HepG2 (cell line): ENCODE data around the gene C1orf116. TPM values are rescaled to one million over a fixed set of nuclear protein-coding genes. Genes with fewer than 3 reads are reported as not detected.
A peak's percentile ranks its signal among the peaks of the same experiment; 100 is the strongest.

Experiments
- BHLHE40 ChIP-seq: IDR thresholded peaks from 2 replicates; pipeline ENCODE4 v1.6.1; 2011; ENCODE audit warnings: low read length, improper control_type of control experiment
- CBX1 ChIP-seq: IDR thresholded peaks from one replicate; pipeline ENCODE4 v1.6.1; 2016; ENCODE audit warnings: antibody characterized with exemption, low read depth
- CEBPG ChIP-seq: IDR thresholded peaks from 2 replicates; pipeline ENCODE4 v1.6.1; 2016
- HINFP ChIP-seq: sonication (generic); formaldehyde crosslinking; IDR thresholded peaks from 2 replicates; pipeline ENCODE4 v1.4.0; 2020; ENCODE audit warnings: low read depth, mild to moderate bottlenecking, missing genetic modification reagents
- HMGA1 ChIP-seq: sonication (generic); formaldehyde crosslinking; conservative IDR thresholded peaks from 2 replicates; pipeline ENCODE4 v1.4.0; 2020; ENCODE audit warnings: missing genetic modification reagents
- IRF2 ChIP-seq: IDR thresholded peaks from 2 replicates; pipeline ENCODE4 v1.6.1; 2018; ENCODE audit warnings: missing genetic modification reagents, missing compliant biosample characterization
- NCOA2 ChIP-seq: sonication (generic); formaldehyde crosslinking; IDR thresholded peaks from 2 replicates; pipeline ENCODE4 v1.8.0; 2022; ENCODE audit warnings: inconsistent platforms
- NCOR1 ChIP-seq: fragments of 200-600 bp; sonication (generic); IDR thresholded peaks from 2 replicates; pipeline ENCODE4 v1.7.0; 2017; ENCODE audit warnings: antibody characterized with exemption, low read length, borderline replicate concordance
- NRL ChIP-seq: sonication (generic); formaldehyde crosslinking; IDR thresholded peaks from 2 replicates; pipeline ENCODE4 v1.5.0; 2020; ENCODE audit warnings: missing genetic modification reagents, mild to moderate bottlenecking, moderate library complexity, borderline replicate concordance
- PRDM15 ChIP-seq: sonication (generic); formaldehyde crosslinking; IDR thresholded peaks from 2 replicates; pipeline ENCODE4 v1.4.0; 2020; ENCODE audit warnings: missing genetic modification reagents
- RAD51 ChIP-seq: fragments of 450-650 bp; IDR thresholded peaks from 2 replicates; pipeline ENCODE4 v1.6.1; 2016; ENCODE audit warnings: borderline replicate concordance
- REL ChIP-seq: sonication (generic); formaldehyde crosslinking; conservative IDR thresholded peaks from 2 replicates; pipeline ENCODE4 v1.8.0; 2022; ENCODE audit warnings: mild to moderate bottlenecking, missing genetic modification reagents, moderate library complexity
- SIX1 ChIP-seq: sonication (generic); formaldehyde crosslinking; IDR thresholded peaks from 2 replicates; pipeline ENCODE4 v1.4.0; 2020; ENCODE audit warnings: missing genetic modification reagents, borderline replicate concordance
- SMYD3 ChIP-seq: sonication (generic); formaldehyde crosslinking; IDR thresholded peaks from 2 replicates; pipeline ENCODE4 v1.8.1; 2023; ENCODE audit warnings: mild to moderate bottlenecking, missing genetic modification reagents
- TBX3 ChIP-seq: fragments of 450-650 bp; IDR thresholded peaks from 2 replicates; pipeline ENCODE4 v1.6.1; 2017; ENCODE audit warnings: antibody characterized with exemption, mild to moderate bottlenecking, inconsistent platforms, borderline replicate concordance
- THAP8 ChIP-seq: sonication (generic); formaldehyde crosslinking; IDR thresholded peaks from 2 replicates; pipeline ENCODE4 v1.5.1; 2020; ENCODE audit warnings: missing genetic modification reagents, mild to moderate bottlenecking, borderline replicate concordance
- ZBTB14 ChIP-seq: sonication (generic); formaldehyde crosslinking; IDR thresholded peaks from 2 replicates; pipeline ENCODE4 v1.4.0; 2020; ENCODE audit warnings: missing genetic modification reagents
- ZEB1 ChIP-seq: IDR thresholded peaks from 2 replicates; pipeline ENCODE4 v1.6.1; 2012; ENCODE audit warnings: mild to moderate bottlenecking, low read depth, inconsistent platforms; ENCODE audit not compliant: insufficient replicate concordance
- ZNF264 ChIP-seq: sonication (generic); formaldehyde crosslinking; IDR thresholded peaks from 2 replicates; pipeline ENCODE4 v1.4.0; 2020; ENCODE audit warnings: missing genetic modification reagents
- ZNF33A ChIP-seq: sonication (generic); formaldehyde crosslinking; IDR thresholded peaks from 2 replicates; pipeline ENCODE4 v1.5.1; 2020; ENCODE audit warnings: missing genetic modification reagents, mild to moderate bottlenecking, moderate library complexity, borderline replicate concordance
- ZNF557 ChIP-seq: sonication (generic); formaldehyde crosslinking; IDR thresholded peaks from 2 replicates; pipeline ENCODE4 v1.4.0; 2020; ENCODE audit warnings: missing genetic modification reagents
- ZNF619 ChIP-seq: sonication (generic); formaldehyde crosslinking; IDR thresholded peaks from 2 replicates; pipeline ENCODE4 v1.4.0; 2020; ENCODE audit warnings: mild to moderate bottlenecking, missing genetic modification reagents
- ZNF629 ChIP-seq: sonication (generic); formaldehyde crosslinking; conservative IDR thresholded peaks from 2 replicates; pipeline ENCODE4 v1.5.0; 2020; ENCODE audit warnings: missing genetic modification reagents
- polyA plus RNA-seq, 8 experiments: library from polyadenylated mRNA; depleted of rRNA in 3 of 8; stranded (reverse) in 7 of 8; unstranded in 1 of 8; fragments of >200 nt; fragmentation: Illumina TruSeq in 4 of 8; extraction: Trizol in 4 of 8; gene quantifications; 2 replicates each; pipeline versions ENCODE4 v1.2.1 to v1.2.3, GENCODE V29; 2011 to 2016; ENCODE audit warnings: low read depth in 4 of 8, missing spikeins in 1 of 8, mixed read lengths in 1 of 8; ENCODE audit not compliant: insufficient read depth in 1 of 8
- total RNA-seq, 5 experiments: library from RNA; depleted of rRNA; stranded (reverse); fragments of >200 nt; fragmentation: Illumina TruSeq; extraction: Trizol; gene quantifications; 2 replicates each; pipeline ENCODE4 v1.2.3, GENCODE V29; 2016; ENCODE audit warnings: low read depth in 1 of 5

The C1orf116 gene
- total and polyA plus RNA-seq, 2 of the 13 experiments (the other 11 are each of a cell fraction or from before 2014, with no cell fraction given), result 0.51 to 0.95 TPM

- TF ChIP-seq NRL (CRISPR knock-in tag) (no peak), ZEB1 (no peak), BHLHE40 (no peak), SMYD3 (no peak), REL (CRISPR knock-in tag) (no peak), ZNF264 (CRISPR knock-in tag) (no peak), ZNF557 (no peak), THAP8 (no peak), CEBPG (CRISPR knock-in tag) (peak; percentile 14; the same call in 1 of the 2 replicates), SIX1 (CRISPR knock-in tag) (peak; percentile 43; the same call in 1 of the 2 replicates), ZNF629 (CRISPR knock-in tag) (no peak), CBX1 (no peak), ZBTB14 (CRISPR knock-in tag) (no peak), NCOA2 (CRISPR knock-in tag) (peak; percentile 79), NCOR1 (peak; percentile 74; the same call in 1 of the 2 replicates), TBX3 (peak; percentile 50; the same call in 1 of the 2 replicates), ZNF619 (no peak), IRF2 (peak; percentile 67; the same call in 1 of the 2 replicates), RAD51 (no peak), PRDM15 (CRISPR knock-in tag) (no peak), HMGA1 (CRISPR knock-in tag) (no peak), ZNF33A (CRISPR knock-in tag) (no peak), HINFP (no peak)
Measured at GRCh38 chr1:207025146-207025880, 7.2 kb downstream of the C1orf116 start (continued).
